Globus pallidus (tissue), 1 donor: Measurements from ENCODE around the gene STPG1.

ENCODE experiments used
- DNase-seq: peaks from one replicate; pipeline ENCODE4 v3.0.0-alpha.2; 2015; ENCODE audit warnings: low spot score

STPG1 gene

GRCh38 chr1:24392982-24393650 lies 20.5 kb downstream of the STPG1 start:
- no peak for DNase-seq

GRCh38 chr1:24392604-24392946 lies 21.0 kb downstream of the STPG1 start:
- no peak for DNase-seq

- peak; percentile 77 for DNase-seq
Observed at GRCh38 chr1:24391882-24392603, 21.5 kb downstream of the STPG1 start.

GRCh38 chr1:24390924-24391782 lies 22.4 kb downstream of the STPG1 start:
- peak; percentile 85 for DNase-seq

DNA sequence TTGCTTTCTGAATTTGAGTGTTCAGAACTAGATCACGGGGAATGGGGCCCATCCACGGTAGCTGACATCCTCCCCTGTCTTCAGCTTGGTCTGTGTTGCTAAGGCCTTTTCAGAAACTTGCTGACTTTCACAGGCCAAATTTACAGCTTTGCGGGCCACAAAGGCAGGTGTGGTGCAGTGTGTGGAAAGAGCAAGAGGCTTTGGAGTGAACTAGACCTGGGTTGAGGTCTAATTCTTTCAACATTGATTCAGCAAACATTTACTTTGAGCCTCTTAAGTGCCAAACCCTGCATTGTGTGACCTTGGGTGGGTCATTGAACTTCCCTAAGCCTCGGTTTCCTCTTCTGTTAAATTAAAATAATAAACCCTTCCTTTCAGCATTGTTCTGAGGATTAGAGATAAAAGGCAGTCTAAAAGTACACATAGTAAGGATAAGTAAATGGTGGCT lies 24.3 kb downstream of the STPG1 start:
- DNase-seq = no peak

DNA sequence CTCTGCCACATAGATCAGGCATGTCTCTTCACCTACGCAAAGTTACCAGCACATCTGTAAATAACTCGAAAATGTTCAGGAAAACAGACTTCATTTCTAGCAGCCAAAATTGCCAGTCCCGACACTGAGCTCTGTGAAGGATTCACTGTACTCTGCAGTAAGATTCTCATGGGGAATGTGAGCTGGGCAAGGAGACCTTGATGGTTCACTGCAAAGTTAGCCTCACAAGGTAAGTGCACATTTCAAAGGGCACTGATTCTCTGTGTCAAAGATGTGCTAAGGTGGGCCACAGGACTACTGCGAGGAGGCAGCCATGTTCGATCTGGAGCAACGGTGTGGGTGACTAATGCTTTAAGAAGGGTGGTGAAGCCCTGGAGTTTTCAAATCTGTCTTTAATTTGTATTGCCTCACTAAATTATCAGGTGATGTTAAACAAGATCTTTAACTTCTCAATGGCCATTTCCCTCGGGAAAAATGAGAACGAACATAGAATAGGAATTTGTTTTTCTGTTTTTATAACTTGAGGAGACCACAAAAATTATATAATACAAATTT lies 25.2 kb downstream of the STPG1 start:
- DNase-seq = no peak

- DNase-seq = no peak
Observed at GRCh38 chr1:24387636-24388175, 25.9 kb downstream of the STPG1 start.

- DNase-seq = no peak
Observed at GRCh38 chr1:24386931-24387330, 26.7 kb downstream of the STPG1 start.

GRCh38 chr1:24386241-24386640 lies 27.3 kb downstream of the STPG1 start:
- DNase-seq = no peak

GRCh38 chr1:24385160-24385940 lies 28.2 kb downstream of the STPG1 start:
- DNase-seq = no peak

- DNase-seq = no peak
Observed at GRCh38 chr1:24384251-24385090, 29.1 kb downstream of the STPG1 start.

GRCh38 chr1:24383381-24383940 lies 30.1 kb downstream of the STPG1 start:
- DNase-seq = no peak

DNA sequence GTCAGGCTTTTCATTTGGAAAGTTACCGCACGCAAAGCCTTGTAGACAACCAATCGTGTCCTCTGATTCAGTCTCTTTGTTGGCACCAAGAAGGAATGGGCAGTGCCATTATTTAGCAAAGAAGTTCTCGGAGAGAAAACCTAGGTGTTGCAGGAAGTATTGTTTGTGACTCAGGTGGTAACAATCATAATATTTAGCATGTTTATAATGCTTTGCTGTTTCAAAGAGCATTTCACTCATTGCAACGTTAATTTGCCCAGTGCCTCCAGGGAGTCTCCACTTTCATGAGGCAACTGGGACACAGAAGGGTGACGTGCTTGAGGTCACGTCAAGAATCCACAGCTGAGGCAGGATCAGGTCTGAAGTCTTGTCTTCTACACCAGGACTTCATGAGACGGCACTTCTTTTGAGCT lies 31.4 kb downstream of the STPG1 start:
- no peak for DNase-seq

- DNase-seq = no peak
Observed at GRCh38 chr1:24381256-24381655, 32.3 kb downstream of the STPG1 start.

DNA sequence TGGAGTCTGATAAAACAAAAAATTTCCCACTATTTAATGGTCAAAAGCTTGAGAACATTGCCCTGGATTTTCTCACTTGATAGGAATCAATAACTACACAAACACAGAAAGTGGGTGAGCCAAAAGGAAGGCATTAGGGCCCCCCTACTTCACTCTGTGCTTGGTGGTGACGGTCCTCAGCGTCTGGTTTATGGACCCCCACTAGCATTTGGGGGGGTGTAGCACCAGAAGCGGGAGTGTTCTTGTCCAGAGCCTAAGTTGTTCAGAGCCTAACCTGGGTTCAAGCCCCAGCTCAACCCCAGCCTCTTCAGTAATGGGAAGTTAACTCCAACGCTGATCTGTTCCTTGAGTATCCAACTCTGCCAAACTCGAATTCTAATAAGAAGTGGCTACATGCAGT lies 33.1 kb downstream of the STPG1 start:
- no peak for DNase-seq

DNA sequence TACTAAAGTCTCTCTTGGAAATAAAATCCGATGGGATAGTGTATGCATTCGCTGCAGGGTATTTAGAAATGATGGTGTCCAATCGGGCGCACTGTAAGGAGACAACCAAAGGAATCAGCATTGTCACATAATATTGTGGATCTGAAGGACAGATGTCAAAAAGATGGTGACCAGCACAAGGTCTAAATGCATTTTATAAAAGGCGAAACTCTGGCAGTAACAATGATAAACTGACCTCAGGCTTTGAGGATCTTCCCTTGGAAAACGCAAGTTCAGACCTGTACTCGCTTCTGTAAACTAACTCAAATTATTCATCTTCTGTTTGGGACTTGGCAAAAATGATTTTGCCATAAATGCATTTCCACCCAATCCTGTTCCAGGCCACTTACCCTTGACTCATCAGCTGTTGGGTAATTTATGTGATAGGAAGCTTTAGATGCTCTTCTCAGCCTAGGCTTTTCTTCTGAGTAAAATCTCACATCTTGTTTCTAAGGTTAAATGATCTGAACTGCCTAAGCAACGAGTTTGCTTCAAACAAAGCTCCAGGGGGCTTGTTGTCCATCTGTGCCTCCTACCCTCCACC lies 33.8 kb downstream of the STPG1 start:
- DNase-seq = no peak

DNA sequence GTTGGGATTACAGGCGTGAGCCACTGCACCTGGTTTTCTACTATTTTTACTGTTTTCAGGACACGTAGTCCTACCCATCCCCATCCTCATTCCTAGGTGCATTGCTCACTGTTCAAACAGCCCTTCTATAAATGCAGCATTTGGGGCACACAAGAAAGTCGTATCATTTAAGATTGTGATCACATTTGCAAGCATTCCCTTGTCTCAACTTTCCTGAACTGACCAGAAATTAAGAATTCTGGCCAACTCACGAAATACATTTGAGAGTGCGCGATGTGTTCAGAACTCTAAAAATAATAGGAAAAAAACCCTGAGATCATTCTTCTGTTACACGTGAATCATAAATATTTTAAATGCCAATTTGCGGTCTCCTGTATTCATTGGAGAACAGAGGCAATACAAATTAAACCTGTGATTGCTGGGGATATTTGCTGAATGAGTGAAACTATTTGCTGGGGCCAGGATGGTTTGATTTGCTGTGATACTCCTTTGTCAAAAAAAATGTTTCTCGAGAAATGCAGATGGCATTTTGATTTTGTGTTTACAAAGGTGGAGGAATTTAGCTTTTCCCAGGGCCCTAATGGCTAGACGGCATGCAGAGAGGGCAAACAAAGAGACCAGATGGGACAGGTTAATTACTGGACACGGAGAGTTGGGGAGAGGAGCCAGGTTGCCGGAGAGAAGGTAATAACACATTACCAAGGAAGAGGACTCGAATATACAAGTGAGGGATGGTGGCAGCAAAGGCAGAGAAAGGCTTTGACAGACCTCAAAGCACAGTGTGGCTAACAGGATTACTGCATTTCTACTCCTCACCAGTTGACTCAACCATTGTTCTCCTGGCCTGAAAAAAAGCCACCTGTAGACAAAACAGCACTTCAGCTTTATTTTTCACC lies 38.4 kb downstream of the STPG1 start:
- DNase-seq = no peak

- DNase-seq = no peak
Observed at GRCh38 chr1:24373710-24374109, 39.9 kb downstream of the STPG1 start.

DNA sequence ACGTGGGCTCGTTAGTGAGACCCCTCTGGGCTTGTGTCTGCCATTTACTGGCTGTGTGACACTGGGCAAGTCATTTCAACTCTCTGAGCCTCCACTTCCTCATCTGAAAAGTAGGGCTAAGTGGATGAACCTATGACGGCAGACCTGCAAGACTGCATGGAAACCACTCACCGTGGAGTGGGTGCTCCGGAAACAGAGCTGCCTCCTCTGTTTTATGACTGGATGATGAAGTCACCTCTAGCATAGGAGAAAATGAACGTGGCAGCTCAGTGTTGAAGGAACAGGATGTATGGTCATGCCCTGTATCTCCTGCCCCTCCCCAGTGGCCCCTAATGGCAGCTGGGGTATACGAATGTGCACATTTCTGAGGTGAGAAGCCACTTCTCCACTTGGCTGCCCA lies 40.5 kb downstream of the STPG1 start:
- DNase-seq = no peak
